ENCODE results near the gene ADAMTS18.

The ADAMTS18 gene

DNA sequence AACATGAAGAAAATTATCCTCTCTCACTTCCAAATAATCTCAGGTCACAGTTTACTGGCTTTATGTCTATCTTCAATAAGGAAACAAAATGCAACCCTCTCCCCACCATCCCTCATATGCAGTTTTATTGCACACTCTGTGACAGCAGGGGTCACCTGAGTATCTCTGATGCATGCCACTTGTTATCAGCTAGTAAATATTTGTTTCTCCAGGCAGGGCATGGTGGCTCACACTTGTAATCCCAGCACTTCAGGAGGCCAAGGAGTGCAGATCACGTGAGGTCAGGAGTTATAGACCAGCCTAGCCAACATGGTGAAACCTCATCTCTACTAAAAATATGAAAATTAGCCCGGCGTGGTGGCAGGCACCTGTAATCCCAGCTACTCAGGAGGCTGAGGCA lies 61.1 kb downstream of the ADAMTS18 start:
- no peak for DNase-seq (ENCODE audit: low spot score)
- in situ Hi-C loops (cut with MboI; ENCODE audit: low sequenced_read_pairs, unreplicated experiment) = loop anchor here (10.0 kb wide), 1 partner anchor 139 kb away; no protein-coding TSS in a partner anchor
- TF ChIP-seq, protein P1, sequence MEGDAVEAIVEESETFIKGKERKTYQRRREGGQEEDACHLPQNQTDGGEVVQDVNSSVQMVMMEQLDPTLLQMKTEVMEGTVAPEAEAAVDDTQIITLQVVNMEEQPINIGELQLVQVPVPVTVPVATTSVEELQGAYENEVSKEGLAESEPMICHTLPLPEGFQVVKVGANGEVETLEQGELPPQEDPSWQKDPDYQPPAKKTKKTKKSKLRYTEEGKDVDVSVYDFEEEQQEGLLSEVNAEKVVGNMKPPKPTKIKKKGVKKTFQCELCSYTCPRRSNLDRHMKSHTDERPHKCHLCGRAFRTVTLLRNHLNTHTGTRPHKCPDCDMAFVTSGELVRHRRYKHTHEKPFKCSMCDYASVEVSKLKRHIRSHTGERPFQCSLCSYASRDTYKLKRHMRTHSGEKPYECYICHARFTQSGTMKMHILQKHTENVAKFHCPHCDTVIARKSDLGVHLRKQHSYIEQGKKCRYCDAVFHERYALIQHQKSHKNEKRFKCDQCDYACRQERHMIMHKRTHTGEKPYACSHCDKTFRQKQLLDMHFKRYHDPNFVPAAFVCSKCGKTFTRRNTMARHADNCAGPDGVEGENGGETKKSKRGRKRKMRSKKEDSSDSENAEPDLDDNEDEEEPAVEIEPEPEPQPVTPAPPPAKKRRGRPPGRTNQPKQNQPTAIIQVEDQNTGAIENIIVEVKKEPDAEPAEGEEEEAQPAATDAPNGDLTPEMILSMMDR (IDR thresholded peaks at IDR 0.05; ENCODE audit: borderline replicate concordance, control extremely low read depth, extremely low read depth, insufficient read depth, missing control alignments) = no peak

DNA sequence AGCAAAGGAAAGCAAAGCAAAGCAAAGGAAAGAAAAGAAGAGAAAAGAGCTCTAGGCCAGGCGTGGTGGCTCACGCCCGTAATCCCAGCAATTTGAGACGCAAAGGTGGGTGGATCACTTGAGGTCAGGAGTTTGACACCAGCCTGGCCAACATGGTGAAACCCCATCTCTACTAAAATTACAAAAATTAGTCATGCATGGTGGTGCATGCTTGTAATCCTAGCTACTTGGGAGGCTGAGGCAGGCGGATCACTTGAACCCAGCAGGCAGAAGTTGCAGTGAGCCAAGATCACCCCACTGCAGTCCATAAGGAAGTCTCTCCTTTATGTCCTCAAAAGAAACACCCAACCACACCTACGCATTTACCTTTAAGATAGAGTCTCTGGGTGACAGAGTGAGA lies 70.1 kb downstream of the ADAMTS18 start:
- TF ChIP-seq, protein P1 (IDR thresholded peaks at IDR 0.05; ENCODE audit: borderline replicate concordance, control extremely low read depth, extremely low read depth, insufficient read depth, missing control alignments) = no peak
- in situ Hi-C loops (cut with MboI; ENCODE audit: low sequenced_read_pairs, unreplicated experiment) = no loop called here
- DNase-seq (ENCODE audit: low spot score) = no peak

DNA sequence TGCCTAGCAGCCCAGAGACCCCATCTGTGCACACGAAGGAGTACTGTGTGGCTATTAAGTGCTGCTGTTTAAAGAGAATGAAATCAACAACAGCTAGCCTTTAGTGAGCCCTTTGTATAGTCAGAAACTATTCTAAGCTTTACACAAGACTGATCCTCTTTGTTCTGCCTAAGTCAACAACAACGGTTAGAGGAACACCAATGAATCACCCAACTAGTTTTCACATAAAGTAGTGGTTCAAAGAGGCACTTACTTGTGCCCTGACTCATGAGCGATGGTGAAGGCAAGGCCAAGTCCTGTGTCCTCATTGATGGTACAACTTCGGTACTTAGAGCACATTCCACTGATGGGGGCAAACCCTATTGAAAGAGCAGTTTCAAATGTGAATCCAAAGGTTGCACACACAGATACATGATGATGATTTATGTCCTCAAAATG lies 75.8 kb downstream of the ADAMTS18 start:
- TF ChIP-seq, protein P1 (IDR thresholded peaks at IDR 0.05; ENCODE audit: borderline replicate concordance, control extremely low read depth, extremely low read depth, insufficient read depth, missing control alignments) = no peak
- DNase-seq (ENCODE audit: low spot score) = no peak
- in situ Hi-C loops (cut with MboI; ENCODE audit: low sequenced_read_pairs, unreplicated experiment) = no loop called here

DNA sequence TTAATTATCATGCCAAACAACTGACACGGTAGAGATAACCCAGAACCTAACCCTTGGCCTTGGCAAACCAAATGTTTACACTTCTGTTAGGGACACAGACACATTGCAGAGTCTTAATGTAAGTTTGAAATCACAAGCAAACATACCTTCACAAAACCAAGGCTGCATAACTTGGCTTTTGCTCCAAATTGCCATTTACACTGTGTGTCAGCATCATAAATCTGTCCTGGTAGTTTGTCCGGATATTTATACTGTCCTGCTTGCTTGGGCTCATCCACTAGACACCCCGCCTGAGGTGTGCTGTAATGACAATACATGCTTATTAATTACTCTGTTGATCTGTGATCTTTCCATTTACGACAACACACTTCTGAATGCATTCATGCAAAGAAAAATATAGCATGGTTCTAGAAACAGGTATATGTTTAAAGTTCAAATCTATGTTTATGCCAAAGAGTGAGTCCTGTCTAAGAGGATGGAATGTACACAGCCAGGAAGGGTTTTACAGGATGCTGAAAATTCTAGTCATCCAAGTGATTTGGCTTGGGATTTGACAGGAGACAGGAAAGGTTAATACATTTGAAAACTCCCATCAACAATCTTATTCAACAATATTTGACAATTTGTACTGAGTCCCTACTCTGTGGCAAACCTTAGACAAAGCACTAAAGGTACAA lies 81.1 kb downstream of the ADAMTS18 start:
- TF ChIP-seq, protein P1 (IDR thresholded peaks at IDR 0.05; ENCODE audit: borderline replicate concordance, control extremely low read depth, extremely low read depth, insufficient read depth, missing control alignments) = no peak
- DNase-seq (ENCODE audit: low spot score) = no peak
- in situ Hi-C loops (cut with MboI; ENCODE audit: low sequenced_read_pairs, unreplicated experiment) = no loop called here

DNA sequence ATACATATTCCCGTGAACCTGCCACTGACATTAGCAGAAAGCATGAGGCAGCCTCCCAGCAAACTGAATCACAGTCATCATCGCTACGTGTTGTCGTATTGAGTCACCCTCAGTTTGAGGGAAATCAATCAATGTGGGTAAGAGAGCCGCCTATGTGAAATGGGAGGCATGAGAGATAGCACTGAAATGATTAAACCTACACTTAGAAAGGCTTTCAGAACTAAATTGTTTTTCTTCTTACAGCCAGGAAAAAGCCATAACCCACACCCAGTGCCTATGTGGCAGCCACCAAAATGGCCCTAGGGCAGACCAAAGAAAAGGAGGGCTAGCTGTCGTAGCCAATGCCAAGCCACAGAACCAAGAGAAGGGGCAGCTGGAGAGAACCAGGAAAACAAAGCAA lies 90.5 kb downstream of the ADAMTS18 start:
- TF ChIP-seq, protein P1 (IDR thresholded peaks at IDR 0.05; ENCODE audit: borderline replicate concordance, control extremely low read depth, extremely low read depth, insufficient read depth, missing control alignments) = no peak
- in situ Hi-C loops (cut with MboI; ENCODE audit: low sequenced_read_pairs, unreplicated experiment) = no loop called here
- DNase-seq (ENCODE audit: low spot score) = no peak

DNA sequence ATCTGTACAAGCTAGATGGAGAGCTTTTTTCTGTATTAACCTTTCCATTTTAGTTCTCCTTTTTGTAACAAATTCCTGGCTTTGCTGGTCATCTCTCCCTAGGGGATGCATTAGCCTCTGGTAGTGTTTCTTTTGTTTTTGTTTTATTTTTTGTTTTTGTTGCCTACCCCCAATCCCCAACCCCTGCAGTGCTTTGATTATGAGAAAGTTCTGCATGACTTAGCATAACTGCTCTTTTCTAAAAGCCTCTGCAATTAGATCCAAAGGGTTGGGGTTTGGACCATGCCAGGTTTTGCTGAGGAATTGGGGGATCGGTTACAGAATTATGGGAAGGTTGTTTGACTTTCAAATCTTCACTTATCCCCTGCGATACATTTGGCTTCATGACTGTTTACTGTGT lies 98.2 kb downstream of the ADAMTS18 start:
- TF ChIP-seq, protein P1 (IDR thresholded peaks at IDR 0.05; ENCODE audit: borderline replicate concordance, control extremely low read depth, extremely low read depth, insufficient read depth, missing control alignments) = no peak
- no peak for DNase-seq (ENCODE audit: low spot score)
- in situ Hi-C loops (cut with MboI; ENCODE audit: low sequenced_read_pairs, unreplicated experiment) = no loop called here
